Mucosa of stomach (tissue), 1 donor: ENCODE results near the gene PIK3R3.

Source experiments
- H3K27me3 ChIP-seq: one replicate; pipeline ENCODE4 v1.7.0; 2013; ENCODE audit warnings: mild to moderate bottlenecking, low read length; ENCODE audit not compliant: control insufficient read depth, insufficient read depth
- H3K36me3 ChIP-seq: one replicate; pipeline ENCODE4 v1.7.0; 2013; ENCODE audit warnings: low read length; ENCODE audit not compliant: control insufficient read depth, insufficient read depth
- H3K4me1 ChIP-seq: one replicate; pipeline ENCODE4 v1.7.0; 2013; ENCODE audit warnings: mild to moderate bottlenecking, low read length; ENCODE audit not compliant: control insufficient read depth, insufficient read depth
- H3K4me3 ChIP-seq: one replicate; pipeline ENCODE4 v1.7.0; 2013; ENCODE audit warnings: low read length
- H3K9ac ChIP-seq: one replicate; pipeline ENCODE4 v1.7.0; 2013; ENCODE audit warnings: mild to moderate bottlenecking, low read length, moderate library complexity
- H3K9me3 ChIP-seq: one replicate; pipeline ENCODE4 v1.7.0; 2013; ENCODE audit warnings: mild to moderate bottlenecking, low read length, moderate library complexity; ENCODE audit not compliant: control insufficient read depth
- donor health status: Pancreatic carcinoma.

Gene PIK3R3

GRCh38 chr1:46171351-46171750, 38.9 kb upstream of the PIK3R3 start:
- Histone ChIP-seq H3K9ac (no peak overlapping the region), H3K4me1 (peaks cover 41% of the 10 kb centered on the region), H3K36me3 (no peaks in the 10 kb centered on the region), H3K4me3 (no peak overlapping the region), H3K27me3 (peaks cover 13% of the 10 kb centered on the region), H3K9me3 (no peaks in the 10 kb centered on the region)

GRCh38 chr1:46169811-46170454, 37.5 kb upstream of the PIK3R3 start:
- peaks cover 40% of the 10 kb centered on the region for H3K4me1 ChIP-seq

GRCh38 chr1:46168477-46168876, 36.0 kb upstream of the PIK3R3 start:
- H3K9ac ChIP-seq: no peak overlapping the region
- H3K36me3 ChIP-seq: no peaks in the 10 kb centered on the region
- H3K9me3 ChIP-seq: no peaks in the 10 kb centered on the region
- H3K27me3 ChIP-seq: peaks cover 13% of the 10 kb centered on the region
- no peak overlapping the region for H3K4me3 ChIP-seq
- H3K4me1 ChIP-seq: peaks cover 30% of the 10 kb centered on the region

More at GRCh38 chr1:46169811-46170454, 37.5 kb upstream of the PIK3R3 start:
- no peaks in the 10 kb centered on the region for H3K9me3 ChIP-seq
- no peak overlapping the region for H3K4me3 ChIP-seq
- no peak overlapping the region for H3K9ac ChIP-seq
- no peaks in the 10 kb centered on the region for H3K36me3 ChIP-seq
- H3K27me3 ChIP-seq: peaks cover 13% of the 10 kb centered on the region

- peaks cover 13% of the 10 kb centered on the region for H3K27me3 ChIP-seq
- peaks cover 22% of the 10 kb centered on the region for H3K4me1 ChIP-seq
- no peak overlapping the region for H3K4me3 ChIP-seq
- peak overlapping the region; percentile 36 for H3K9ac ChIP-seq
- H3K9me3 ChIP-seq: no peaks in the 10 kb centered on the region
- H3K36me3 ChIP-seq: no peaks in the 10 kb centered on the region
These were observed 34.4 kb upstream of the PIK3R3 start for GRCh38 chr1:46166521-46167462.

GRCh38 chr1:46160212-46160611, 27.8 kb upstream of the PIK3R3 start:
- no peaks in the 10 kb centered on the region for H3K27me3 ChIP-seq
- H3K4me1 ChIP-seq: no peaks in the 10 kb centered on the region
- H3K36me3 ChIP-seq: no peaks in the 10 kb centered on the region
- H3K4me3 ChIP-seq: no peak overlapping the region
- no peaks in the 10 kb centered on the region for H3K9me3 ChIP-seq
- no peak overlapping the region for H3K9ac ChIP-seq

GRCh38 chr1:46159516-46159915, 27.1 kb upstream of the PIK3R3 start:
- Histone ChIP-seq H3K36me3 (no peaks in the 10 kb centered on the region), H3K27me3 (no peaks in the 10 kb centered on the region), H3K4me3 (no peak overlapping the region), H3K9ac (no peak overlapping the region), H3K9me3 (no peaks in the 10 kb centered on the region), H3K4me1 (no peaks in the 10 kb centered on the region)

- Histone ChIP-seq H3K9me3 (no peaks in the 10 kb centered on the region), H3K36me3 (no peaks in the 10 kb centered on the region), H3K27me3 (no peaks in the 10 kb centered on the region), H3K4me1 (no peaks in the 10 kb centered on the region), H3K9ac (no peak overlapping the region), H3K4me3 (no peak overlapping the region)
These were observed 26.2 kb upstream of the PIK3R3 start for GRCh38 chr1:46158312-46159281.

- Histone ChIP-seq H3K9me3 (no peaks in the 10 kb centered on the region), H3K9ac (no peak overlapping the region), H3K4me3 (no peak overlapping the region), H3K27me3 (no peaks in the 10 kb centered on the region), H3K4me1 (no peaks in the 10 kb centered on the region), H3K36me3 (no peaks in the 10 kb centered on the region)
These were observed 25.5 kb upstream of the PIK3R3 start for GRCh38 chr1:46157916-46158311.

- Histone ChIP-seq H3K9me3 (no peaks in the 10 kb centered on the region), H3K4me1 (no peaks in the 10 kb centered on the region), H3K4me3 (no peak overlapping the region), H3K9ac (no peak overlapping the region), H3K36me3 (no peaks in the 10 kb centered on the region), H3K27me3 (no peaks in the 10 kb centered on the region)
These were observed 21.3 kb upstream of the PIK3R3 start for GRCh38 chr1:46153732-46154131.

- H3K27me3 ChIP-seq: no peaks in the 10 kb centered on the region
- no peak overlapping the region for H3K9ac ChIP-seq
- H3K4me1 ChIP-seq: no peaks in the 10 kb centered on the region
- H3K9me3 ChIP-seq: no peaks in the 10 kb centered on the region
- H3K36me3 ChIP-seq: no peaks in the 10 kb centered on the region
- H3K4me3 ChIP-seq: no peak overlapping the region
These were observed 20.8 kb upstream of the PIK3R3 start for GRCh38 chr1:46153228-46153627.

GRCh38 chr1:46152016-46152415, 19.6 kb upstream of the PIK3R3 start:
- no peaks in the 10 kb centered on the region for H3K36me3 ChIP-seq
- no peaks in the 10 kb centered on the region for H3K27me3 ChIP-seq
- no peak overlapping the region for H3K9ac ChIP-seq
- H3K4me3 ChIP-seq: no peak overlapping the region
- H3K4me1 ChIP-seq: no peaks in the 10 kb centered on the region
- H3K9me3 ChIP-seq: no peaks in the 10 kb centered on the region
